ENCODE measurements around the gene GIT1.

GIT1 gene

DNA sequence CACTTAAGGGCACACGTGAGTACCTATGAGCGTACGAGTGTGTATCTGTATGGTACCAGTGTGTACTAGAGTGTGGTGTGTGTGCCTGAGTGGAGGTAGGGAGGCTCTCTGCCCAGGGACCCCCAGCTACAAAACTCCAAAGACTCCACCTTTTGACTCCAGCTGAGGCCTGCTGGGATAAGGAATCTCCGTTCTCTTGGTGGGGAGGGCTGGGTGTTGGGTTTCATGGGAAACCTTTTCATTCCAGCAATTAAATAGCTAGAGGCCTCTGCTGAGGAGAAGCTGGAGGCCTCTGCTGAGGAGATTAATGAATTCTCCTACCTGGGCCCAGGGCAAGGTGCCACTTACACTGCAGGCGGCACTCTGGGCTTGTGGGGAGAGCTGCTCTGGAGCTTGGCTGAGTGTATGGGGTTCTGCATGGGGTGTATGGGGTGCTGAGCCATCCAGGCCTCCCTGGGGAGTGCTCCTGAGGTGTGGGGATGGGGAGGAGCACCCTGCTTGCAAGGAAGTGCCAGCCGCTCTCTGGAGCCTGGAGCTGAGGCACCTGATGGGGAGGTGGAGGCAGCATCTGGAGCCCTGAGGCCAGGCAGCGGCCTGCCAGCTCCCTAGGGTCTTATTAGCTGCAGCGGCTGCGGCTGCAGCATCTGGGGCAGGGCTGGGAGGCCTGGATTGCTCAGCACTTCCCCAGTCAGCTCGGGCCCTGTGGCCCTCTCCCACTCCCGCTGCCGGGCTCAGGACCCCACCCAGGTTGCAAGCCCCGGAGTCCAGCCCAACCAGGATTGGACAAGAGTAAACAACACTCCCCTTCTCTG lies 8.1 kb upstream of the GIT1 start:
- no peak overlapping the region for H3K27ac ChIP-seq (replicated peaks)
- no peaks in the 10 kb centered on the region for H3K27me3 ChIP-seq (ENCODE audit: insufficient read depth, poor library complexity, severe bottlenecking)
- no peak for DNase-seq (ENCODE audit: low read depth in 1 of 2, low spot score in 1 of 2)
- TF ChIP-seq, protein P1, sequence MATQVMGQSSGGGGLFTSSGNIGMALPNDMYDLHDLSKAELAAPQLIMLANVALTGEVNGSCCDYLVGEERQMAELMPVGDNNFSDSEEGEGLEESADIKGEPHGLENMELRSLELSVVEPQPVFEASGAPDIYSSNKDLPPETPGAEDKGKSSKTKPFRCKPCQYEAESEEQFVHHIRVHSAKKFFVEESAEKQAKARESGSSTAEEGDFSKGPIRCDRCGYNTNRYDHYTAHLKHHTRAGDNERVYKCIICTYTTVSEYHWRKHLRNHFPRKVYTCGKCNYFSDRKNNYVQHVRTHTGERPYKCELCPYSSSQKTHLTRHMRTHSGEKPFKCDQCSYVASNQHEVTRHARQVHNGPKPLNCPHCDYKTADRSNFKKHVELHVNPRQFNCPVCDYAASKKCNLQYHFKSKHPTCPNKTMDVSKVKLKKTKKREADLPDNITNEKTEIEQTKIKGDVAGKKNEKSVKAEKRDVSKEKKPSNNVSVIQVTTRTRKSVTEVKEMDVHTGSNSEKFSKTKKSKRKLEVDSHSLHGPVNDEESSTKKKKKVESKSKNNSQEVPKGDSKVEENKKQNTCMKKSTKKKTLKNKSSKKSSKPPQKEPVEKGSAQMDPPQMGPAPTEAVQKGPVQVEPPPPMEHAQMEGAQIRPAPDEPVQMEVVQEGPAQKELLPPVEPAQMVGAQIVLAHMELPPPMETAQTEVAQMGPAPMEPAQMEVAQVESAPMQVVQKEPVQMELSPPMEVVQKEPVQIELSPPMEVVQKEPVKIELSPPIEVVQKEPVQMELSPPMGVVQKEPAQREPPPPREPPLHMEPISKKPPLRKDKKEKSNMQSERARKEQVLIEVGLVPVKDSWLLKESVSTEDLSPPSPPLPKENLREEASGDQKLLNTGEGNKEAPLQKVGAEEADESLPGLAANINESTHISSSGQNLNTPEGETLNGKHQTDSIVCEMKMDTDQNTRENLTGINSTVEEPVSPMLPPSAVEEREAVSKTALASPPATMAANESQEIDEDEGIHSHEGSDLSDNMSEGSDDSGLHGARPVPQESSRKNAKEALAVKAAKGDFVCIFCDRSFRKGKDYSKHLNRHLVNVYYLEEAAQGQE (IDR thresholded peaks at IDR 0.05; ENCODE audit: insufficient replicate concordance, low read depth), result no peak
- TF ChIP-seq CTCF (IDR thresholded peaks at IDR 0.05; ENCODE audit: insufficient read depth, low read length) (no peak), GABPA (IDR thresholded peaks at IDR 0.05; ENCODE audit: low read depth) (no peak), POLR2AphosphoS5 (IDR thresholded peaks at IDR 0.05; ENCODE audit: low read depth) (no peak), SPI1 (IDR thresholded peaks at IDR 0.05; ENCODE audit: borderline replicate concordance, low read depth) (no peak)
- H3K4me3 ChIP-seq (replicated peaks; ENCODE audit: insufficient read depth, low read length), result no peak overlapping the region

DNA sequence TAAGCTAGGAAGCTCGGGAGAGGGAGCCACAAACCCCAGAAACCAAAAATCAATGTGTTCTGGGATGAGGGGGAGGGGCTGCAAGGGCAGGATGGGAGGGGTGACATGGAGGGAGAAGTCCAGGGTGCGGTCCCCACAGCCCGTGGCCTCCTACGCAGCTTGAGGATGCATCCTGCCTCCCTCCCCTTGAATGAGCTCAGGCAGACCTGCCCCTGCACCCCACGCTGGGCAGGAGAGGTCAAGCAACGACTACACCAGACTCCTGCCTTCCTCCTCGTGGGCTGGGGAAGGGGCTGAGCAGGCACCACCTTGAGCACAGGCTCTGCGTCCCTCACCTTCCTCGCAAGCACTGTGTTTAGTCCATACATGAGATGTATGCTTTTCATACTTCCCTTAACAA lies 7.4 kb upstream of the GIT1 start:
- Histone ChIP-seq H3K27ac (replicated peaks) (no peak overlapping the region), H3K27me3 (ENCODE audit: insufficient read depth, poor library complexity, severe bottlenecking) (no peaks in the 10 kb centered on the region), H3K4me3 (replicated peaks; ENCODE audit: insufficient read depth, low read length) (no peak overlapping the region)
- TF ChIP-seq CTCF (IDR thresholded peaks at IDR 0.05; ENCODE audit: insufficient read depth, low read length) (no peak), SPI1 (IDR thresholded peaks at IDR 0.05; ENCODE audit: borderline replicate concordance, low read depth) (no peak), GABPA (IDR thresholded peaks at IDR 0.05; ENCODE audit: low read depth) (no peak), POLR2AphosphoS5 (IDR thresholded peaks at IDR 0.05; ENCODE audit: low read depth) (no peak)
- TF ChIP-seq, protein P1 (IDR thresholded peaks at IDR 0.05; ENCODE audit: insufficient replicate concordance, low read depth), result no peak
- no peak for DNase-seq (ENCODE audit: low read depth in 1 of 2, low spot score in 1 of 2)

DNA sequence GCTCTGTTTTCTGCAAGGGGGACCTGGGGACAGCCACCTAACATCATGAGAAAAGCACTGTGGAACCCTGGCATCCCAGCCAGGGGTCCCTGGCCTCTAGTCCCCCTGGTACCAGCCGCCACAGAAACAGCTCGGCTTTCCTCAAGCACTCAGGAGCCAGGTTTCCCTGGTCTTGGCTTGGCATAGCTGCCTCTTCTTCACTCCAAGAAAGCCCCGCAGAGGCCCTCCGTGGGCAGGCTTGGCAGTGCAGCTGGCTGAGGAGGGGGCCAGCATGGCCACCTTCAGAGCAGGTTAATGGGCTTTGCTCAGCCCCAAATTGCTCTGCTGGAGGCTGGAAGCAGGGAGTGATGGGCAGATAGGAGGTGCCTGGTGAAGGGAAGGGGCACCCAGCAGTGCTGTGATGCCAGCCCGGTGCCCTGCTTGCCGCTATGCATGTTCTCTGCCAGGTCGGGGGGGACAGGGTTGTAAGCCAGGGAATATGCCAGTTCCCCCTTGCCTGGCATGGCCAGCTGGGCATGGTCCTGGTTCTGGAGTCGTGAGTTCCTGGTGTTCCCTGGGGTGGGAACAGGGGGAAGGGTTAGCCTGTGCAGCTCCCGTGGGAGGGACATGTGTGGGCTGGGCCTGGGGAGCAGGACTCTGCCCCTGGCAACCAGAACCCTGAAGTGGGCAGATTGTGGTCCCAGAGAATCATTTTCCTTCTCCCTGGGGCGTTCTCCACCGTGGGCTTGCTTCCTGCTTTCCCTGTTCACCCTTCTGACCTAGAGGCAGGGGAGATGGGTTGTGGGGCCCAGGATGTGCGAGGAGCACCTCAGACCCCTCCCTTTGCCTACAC lies 6.7 kb upstream of the GIT1 start:
- H3K27ac ChIP-seq (replicated peaks), result no peak overlapping the region
- no peak overlapping the region for H3K4me3 ChIP-seq (replicated peaks; ENCODE audit: insufficient read depth, low read length)
- H3K27me3 ChIP-seq (ENCODE audit: insufficient read depth, poor library complexity, severe bottlenecking), result no peaks in the 10 kb centered on the region
- DNase-seq (ENCODE audit: low read depth in 1 of 2, low spot score in 1 of 2), result no peak
- TF ChIP-seq, protein P1 (IDR thresholded peaks at IDR 0.05; ENCODE audit: insufficient replicate concordance, low read depth), result no peak
- TF ChIP-seq POLR2AphosphoS5 (IDR thresholded peaks at IDR 0.05; ENCODE audit: low read depth) (no peak), SPI1 (IDR thresholded peaks at IDR 0.05; ENCODE audit: borderline replicate concordance, low read depth) (no peak), CTCF (IDR thresholded peaks at IDR 0.05; ENCODE audit: insufficient read depth, low read length) (no peak), GABPA (IDR thresholded peaks at IDR 0.05; ENCODE audit: low read depth) (no peak)
